Measurements from ENCODE around the gene GMDS. TPM values are rescaled to one million over a fixed set of nuclear protein-coding genes. Genes with fewer than 3 reads are reported as not detected.

The GMDS gene
- total RNA-seq, 2 experiments from 2014 or later: 30.3 to 38.5 TPM

GRCh38 chr6:1712451-1712850 is 533.0 kb downstream of the GMDS start:
- H3K27ac Mint-ChIP-seq: no peak overlapping the region
- DNase-seq: no peak

GRCh38 chr6:1711136-1711535 is 534.3 kb downstream of the GMDS start:
- H3K4me1 Mint-ChIP-seq (ENCODE audit: low read depth): no peaks in the 10 kb centered on the region
- no peak overlapping the region for H3K27ac Mint-ChIP-seq
- no peak overlapping the region for H3K4me3 Mint-ChIP-seq
- DNase-seq: no peak
- POLR2A ChIA-PET: no interaction called here
- H3K9me3 Mint-ChIP-seq (ENCODE audit: insufficient read depth): no peaks in the 10 kb centered on the region
- no peak for ATAC-seq
- no peaks in the 10 kb centered on the region for H3K27me3 Mint-ChIP-seq (ENCODE audit: low read depth)
- no peaks in the 10 kb centered on the region for H3K36me3 Mint-ChIP-seq (ENCODE audit: low read depth)
- CTCF ChIA-PET: interaction anchor here (1.0 kb wide), 1 partner anchor 187 kb away, joined by 3 read pairs; no protein-coding TSS in a partner anchor

More at GRCh38 chr6:1712451-1712850, 533.0 kb downstream of the GMDS start:
- H3K9me3 Mint-ChIP-seq (ENCODE audit: insufficient read depth): no peaks in the 10 kb centered on the region
- no peak for ATAC-seq
- H3K27me3 Mint-ChIP-seq (ENCODE audit: low read depth): no peaks in the 10 kb centered on the region
- H3K4me3 Mint-ChIP-seq: no peak overlapping the region
- POLR2A ChIA-PET: no interaction called here
- CTCF ChIA-PET: no interaction called here
- H3K4me1 Mint-ChIP-seq (ENCODE audit: low read depth): no peaks in the 10 kb centered on the region
- H3K36me3 Mint-ChIP-seq (ENCODE audit: low read depth): no peaks in the 10 kb centered on the region

DNA sequence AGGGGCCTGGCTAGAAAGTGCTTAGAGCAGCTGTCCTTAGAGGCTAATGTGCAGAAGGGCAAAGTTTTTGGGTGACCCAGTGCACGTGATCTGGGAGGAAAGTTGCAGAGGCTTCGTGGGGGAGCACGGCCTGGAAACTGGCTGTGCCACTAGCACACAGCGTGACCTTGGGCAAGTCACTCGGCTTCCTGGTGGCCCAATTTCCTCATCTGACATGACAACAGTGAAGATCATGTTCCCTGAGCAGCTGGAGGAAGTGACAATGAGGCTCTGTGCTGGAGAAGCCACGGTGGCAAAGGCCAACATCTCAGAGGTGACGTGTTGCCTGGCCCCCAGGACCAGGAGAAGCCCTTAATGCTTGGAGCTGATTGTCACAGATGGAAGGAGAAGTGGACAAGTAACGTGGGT is 536.2 kb downstream of the GMDS start:
- no peak for DNase-seq
- no peak overlapping the region for H3K27ac Mint-ChIP-seq
- no peak overlapping the region for H3K4me3 Mint-ChIP-seq
- H3K9me3 Mint-ChIP-seq (ENCODE audit: insufficient read depth): no peaks in the 10 kb centered on the region
- ATAC-seq: no peak
- H3K4me1 Mint-ChIP-seq (ENCODE audit: low read depth): no peaks in the 10 kb centered on the region
- H3K36me3 Mint-ChIP-seq (ENCODE audit: low read depth): no peaks in the 10 kb centered on the region
- CTCF ChIA-PET: no interaction called here
- POLR2A ChIA-PET: no interaction called here
- H3K27me3 Mint-ChIP-seq (ENCODE audit: low read depth): no peaks in the 10 kb centered on the region

GRCh38 chr6:1708820-1709219 is 536.6 kb downstream of the GMDS start:
- POLR2A ChIA-PET: no interaction called here
- ATAC-seq (no peak), DNase-seq (no peak)
- H3K4me1 Mint-ChIP-seq (ENCODE audit: low read depth): no peaks in the 10 kb centered on the region
- CTCF ChIA-PET: no interaction called here
- H3K27ac Mint-ChIP-seq: no peak overlapping the region
- H3K9me3 Mint-ChIP-seq (ENCODE audit: insufficient read depth): no peaks in the 10 kb centered on the region
- H3K27me3 Mint-ChIP-seq (ENCODE audit: low read depth): no peaks in the 10 kb centered on the region
- H3K36me3 Mint-ChIP-seq (ENCODE audit: low read depth): no peaks in the 10 kb centered on the region
- H3K4me3 Mint-ChIP-seq: no peak overlapping the region

DNA sequence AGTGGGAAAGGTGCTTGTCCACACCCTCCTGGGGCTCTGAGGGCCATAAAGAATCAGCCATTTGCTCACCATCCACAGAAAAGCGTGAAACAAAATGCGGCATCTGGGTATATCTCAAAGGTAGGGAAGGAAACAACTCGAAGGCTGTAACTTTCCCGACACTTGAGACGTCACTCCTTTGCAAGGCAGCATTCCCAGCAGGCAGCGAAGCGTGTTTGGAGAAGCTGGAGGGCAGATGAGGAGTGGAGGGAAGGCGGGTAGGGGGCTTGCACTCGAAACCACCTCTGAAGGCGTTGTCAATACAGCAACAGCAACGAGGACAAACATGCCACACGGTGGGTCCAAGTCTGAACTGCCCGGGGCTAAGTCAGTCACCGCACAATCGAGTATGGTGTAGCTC is 537.3 kb downstream of the GMDS start:
- DNase-seq (no peak), ATAC-seq (no peak)
- H3K9me3 Mint-ChIP-seq (ENCODE audit: insufficient read depth): no peaks in the 10 kb centered on the region
- CTCF ChIA-PET: no interaction called here
- H3K4me1 Mint-ChIP-seq (ENCODE audit: low read depth): no peaks in the 10 kb centered on the region
- no peak overlapping the region for H3K27ac Mint-ChIP-seq
- no peaks in the 10 kb centered on the region for H3K36me3 Mint-ChIP-seq (ENCODE audit: low read depth)
- POLR2A ChIA-PET: no interaction called here
- no peak overlapping the region for H3K4me3 Mint-ChIP-seq
- H3K27me3 Mint-ChIP-seq (ENCODE audit: low read depth): no peaks in the 10 kb centered on the region

- no peak overlapping the region for H3K27ac Mint-ChIP-seq
- H3K27me3 Mint-ChIP-seq (ENCODE audit: low read depth): no peaks in the 10 kb centered on the region
- no peak for ATAC-seq
- no peaks in the 10 kb centered on the region for H3K36me3 Mint-ChIP-seq (ENCODE audit: low read depth)
- no peaks in the 10 kb centered on the region for H3K9me3 Mint-ChIP-seq (ENCODE audit: insufficient read depth)
- no peak for DNase-seq
- CTCF ChIA-PET: no interaction called here
- POLR2A ChIA-PET: no interaction called here
- no peak overlapping the region for H3K4me3 Mint-ChIP-seq
- H3K4me1 Mint-ChIP-seq (ENCODE audit: low read depth): no peaks in the 10 kb centered on the region
Observed at GRCh38 chr6:1705630-1706029, 539.8 kb downstream of the GMDS start.

GRCh38 chr6:1705183-1705582 is 540.2 kb downstream of the GMDS start:
- ChIA-PET POLR2A (no interaction called here), CTCF (no interaction called here)
- H3K4me1 Mint-ChIP-seq (ENCODE audit: low read depth): no peaks in the 10 kb centered on the region
- no peak overlapping the region for H3K27ac Mint-ChIP-seq
- no peak for DNase-seq
- no peak overlapping the region for H3K4me3 Mint-ChIP-seq
- H3K36me3 Mint-ChIP-seq (ENCODE audit: low read depth): no peaks in the 10 kb centered on the region
- no peaks in the 10 kb centered on the region for H3K9me3 Mint-ChIP-seq (ENCODE audit: insufficient read depth)
- no peak for ATAC-seq
- no peaks in the 10 kb centered on the region for H3K27me3 Mint-ChIP-seq (ENCODE audit: low read depth)

- POLR2A ChIA-PET: no interaction called here
- CTCF ChIA-PET: no interaction called here
- Mint-ChIP-seq H3K27ac (no peak overlapping the region), H3K4me3 (no peak overlapping the region), H3K9me3 (ENCODE audit: insufficient read depth) (no peaks in the 10 kb centered on the region), H3K4me1 (ENCODE audit: low read depth) (no peaks in the 10 kb centered on the region), H3K27me3 (ENCODE audit: low read depth) (no peaks in the 10 kb centered on the region), H3K36me3 (ENCODE audit: low read depth) (no peaks in the 10 kb centered on the region)
- ATAC-seq: no peak
- no peak for DNase-seq
Observed at GRCh38 chr6:1704711-1705110, 540.7 kb downstream of the GMDS start.

GRCh38 chr6:1703923-1704322 is 541.5 kb downstream of the GMDS start:
- Mint-ChIP-seq H3K4me1 (ENCODE audit: low read depth) (no peaks in the 10 kb centered on the region), H3K27ac (no peak overlapping the region), H3K36me3 (ENCODE audit: low read depth) (no peaks in the 10 kb centered on the region), H3K27me3 (ENCODE audit: low read depth) (no peaks in the 10 kb centered on the region), H3K4me3 (no peak overlapping the region), H3K9me3 (ENCODE audit: insufficient read depth) (no peaks in the 10 kb centered on the region)
- POLR2A ChIA-PET: no interaction called here
- CTCF ChIA-PET: interaction anchor here (0.5 kb wide), 1 partner anchor 101 kb away, joined by 3 read pairs; no protein-coding TSS in a partner anchor
- DNase-seq: no peak
- ATAC-seq: no peak

DNA sequence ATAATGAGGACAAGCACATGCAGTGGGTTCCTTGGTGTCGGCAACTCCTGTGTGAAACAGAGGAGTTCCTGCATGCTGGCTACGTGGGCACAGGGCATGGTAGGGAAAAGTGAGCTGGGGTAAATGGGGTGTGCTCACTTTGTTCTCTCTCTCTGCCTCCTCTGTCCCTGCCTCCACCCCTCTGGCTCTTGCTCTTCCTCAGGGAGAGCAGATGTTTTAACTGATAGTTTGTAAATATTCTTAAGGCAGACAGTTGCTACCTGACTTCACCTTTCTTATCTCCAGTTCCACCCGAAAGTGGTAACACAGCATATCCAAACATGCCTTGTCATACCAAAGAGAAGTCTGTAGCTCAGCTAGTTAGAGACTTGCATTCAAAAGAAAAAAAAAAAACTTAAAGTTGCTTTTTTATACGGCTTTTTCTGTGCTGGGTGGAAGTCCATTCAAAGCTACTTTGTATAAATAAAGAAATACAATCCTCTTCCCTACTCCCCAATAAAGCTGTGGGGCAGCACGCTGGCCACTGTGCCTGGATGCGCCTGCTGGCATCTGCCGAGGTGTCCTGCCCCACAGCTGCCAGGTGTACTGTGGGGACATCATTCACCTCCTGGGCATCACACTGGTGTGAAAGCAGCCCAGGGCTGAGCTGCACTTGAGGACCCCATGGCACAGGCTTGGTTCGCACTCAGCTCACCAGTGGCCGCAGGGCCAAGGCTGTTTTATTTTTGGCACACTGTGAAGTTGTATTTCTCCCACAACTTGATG is 542.1 kb downstream of the GMDS start:
- Mint-ChIP-seq H3K36me3 (ENCODE audit: low read depth) (no peaks in the 10 kb centered on the region), H3K27ac (no peak overlapping the region), H3K4me1 (ENCODE audit: low read depth) (no peaks in the 10 kb centered on the region), H3K9me3 (ENCODE audit: insufficient read depth) (no peaks in the 10 kb centered on the region), H3K27me3 (ENCODE audit: low read depth) (no peaks in the 10 kb centered on the region), H3K4me3 (no peak overlapping the region)
- POLR2A ChIA-PET: no interaction called here
- CTCF ChIA-PET: interaction anchor here (0.5 kb wide), 1 partner anchor 101 kb away, joined by 3 read pairs; no protein-coding TSS in a partner anchor
- ATAC-seq: no peak
- DNase-seq: no peak

- CTCF ChIA-PET: interaction anchor here (0.6 kb wide), 1 partner anchor 147 kb away, joined by 3 read pairs; no protein-coding TSS in a partner anchor
- H3K36me3 Mint-ChIP-seq (ENCODE audit: low read depth): no peaks in the 10 kb centered on the region
- no peaks in the 10 kb centered on the region for H3K4me1 Mint-ChIP-seq (ENCODE audit: low read depth)
- H3K4me3 Mint-ChIP-seq: no peak overlapping the region
- no peak for ATAC-seq
- POLR2A ChIA-PET: no interaction called here
- no peak overlapping the region for H3K27ac Mint-ChIP-seq
- no peaks in the 10 kb centered on the region for H3K27me3 Mint-ChIP-seq (ENCODE audit: low read depth)
- DNase-seq: no peak
- H3K9me3 Mint-ChIP-seq (ENCODE audit: insufficient read depth): no peaks in the 10 kb centered on the region
Observed at GRCh38 chr6:1702580-1703051, 542.8 kb downstream of the GMDS start.

- Mint-ChIP-seq H3K36me3 (ENCODE audit: low read depth) (no peaks in the 10 kb centered on the region), H3K27ac (no peak overlapping the region), H3K9me3 (ENCODE audit: insufficient read depth) (no peaks in the 10 kb centered on the region), H3K27me3 (ENCODE audit: low read depth) (no peaks in the 10 kb centered on the region), H3K4me1 (ENCODE audit: low read depth) (no peaks in the 10 kb centered on the region), H3K4me3 (no peak overlapping the region)
- DNase-seq (no peak), ATAC-seq (no peak)
- CTCF ChIA-PET: interaction anchor here (0.6 kb wide), 1 partner anchor 146 kb away, joined by 3 read pairs; no protein-coding TSS in a partner anchor
- POLR2A ChIA-PET: no interaction called here
Observed at GRCh38 chr6:1701668-1702353, 543.6 kb downstream of the GMDS start.

All from activated CD8-positive, alpha-beta T cell treated with anti-CD3 and anti-CD28 coated beads, Interleukin-2, amount 10 ng/mL, durations not matched to agents 7 days and 5 days (primary cell).